ENCODE results near the gene ZSCAN9. TPM values are rescaled to one million over a fixed set of nuclear protein-coding genes. Genes with fewer than 3 reads are reported as not detected.

Gene ZSCAN9
- total and polyA plus RNA-seq, 9 of the 15 experiments (the other 6 are each of a cell fraction or from before 2014, with no cell fraction given), result 18.8 to 48.9 (median 28.7) TPM

DNA sequence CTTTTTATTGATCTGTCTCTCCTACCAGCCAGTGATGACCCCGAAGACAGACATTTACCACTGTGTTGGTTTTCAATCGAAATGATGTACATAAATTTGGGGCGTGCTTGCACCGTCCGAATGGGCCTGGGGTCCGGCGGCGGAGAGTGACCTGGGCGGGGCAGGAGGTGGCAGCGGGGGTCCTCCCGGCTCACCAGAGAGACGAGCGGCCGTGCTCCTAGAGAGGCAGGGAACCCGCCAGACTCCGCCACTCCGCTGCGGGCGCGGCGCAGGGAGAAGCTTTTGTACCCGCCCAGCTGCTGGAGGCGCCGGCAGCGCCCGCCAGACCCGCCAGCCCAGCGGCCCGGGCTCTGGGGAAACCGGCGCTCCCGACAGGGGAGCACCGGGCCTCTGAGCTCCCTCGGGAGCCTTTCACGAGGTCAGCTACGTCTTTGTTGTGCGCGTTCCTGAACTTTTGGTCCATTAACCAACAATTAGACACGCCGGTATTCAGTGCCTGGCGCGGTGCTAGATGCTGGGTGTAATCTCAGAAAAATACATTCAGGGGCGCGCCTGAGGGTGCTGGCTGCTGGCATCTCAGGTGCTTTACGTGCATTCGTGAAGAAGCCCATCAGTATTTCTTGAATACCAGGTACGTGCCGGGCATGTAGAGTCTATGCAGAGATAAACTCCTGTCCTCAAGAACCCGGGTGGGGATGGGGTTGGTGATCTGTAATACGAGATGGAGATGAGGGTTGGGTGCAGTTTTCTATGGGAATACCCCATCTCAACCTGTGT, 56.4 kb downstream of the ZSCAN9 start, which contains the start of gene PGBD1 (continued):
- TF ChIP-seq ZBTB7A (IDR thresholded peaks at IDR 0.05; ENCODE audit: borderline replicate concordance, control insufficient read depth, low read depth, low read length), result peak; percentile 93
- TF ChIP-seq, protein P1, sequence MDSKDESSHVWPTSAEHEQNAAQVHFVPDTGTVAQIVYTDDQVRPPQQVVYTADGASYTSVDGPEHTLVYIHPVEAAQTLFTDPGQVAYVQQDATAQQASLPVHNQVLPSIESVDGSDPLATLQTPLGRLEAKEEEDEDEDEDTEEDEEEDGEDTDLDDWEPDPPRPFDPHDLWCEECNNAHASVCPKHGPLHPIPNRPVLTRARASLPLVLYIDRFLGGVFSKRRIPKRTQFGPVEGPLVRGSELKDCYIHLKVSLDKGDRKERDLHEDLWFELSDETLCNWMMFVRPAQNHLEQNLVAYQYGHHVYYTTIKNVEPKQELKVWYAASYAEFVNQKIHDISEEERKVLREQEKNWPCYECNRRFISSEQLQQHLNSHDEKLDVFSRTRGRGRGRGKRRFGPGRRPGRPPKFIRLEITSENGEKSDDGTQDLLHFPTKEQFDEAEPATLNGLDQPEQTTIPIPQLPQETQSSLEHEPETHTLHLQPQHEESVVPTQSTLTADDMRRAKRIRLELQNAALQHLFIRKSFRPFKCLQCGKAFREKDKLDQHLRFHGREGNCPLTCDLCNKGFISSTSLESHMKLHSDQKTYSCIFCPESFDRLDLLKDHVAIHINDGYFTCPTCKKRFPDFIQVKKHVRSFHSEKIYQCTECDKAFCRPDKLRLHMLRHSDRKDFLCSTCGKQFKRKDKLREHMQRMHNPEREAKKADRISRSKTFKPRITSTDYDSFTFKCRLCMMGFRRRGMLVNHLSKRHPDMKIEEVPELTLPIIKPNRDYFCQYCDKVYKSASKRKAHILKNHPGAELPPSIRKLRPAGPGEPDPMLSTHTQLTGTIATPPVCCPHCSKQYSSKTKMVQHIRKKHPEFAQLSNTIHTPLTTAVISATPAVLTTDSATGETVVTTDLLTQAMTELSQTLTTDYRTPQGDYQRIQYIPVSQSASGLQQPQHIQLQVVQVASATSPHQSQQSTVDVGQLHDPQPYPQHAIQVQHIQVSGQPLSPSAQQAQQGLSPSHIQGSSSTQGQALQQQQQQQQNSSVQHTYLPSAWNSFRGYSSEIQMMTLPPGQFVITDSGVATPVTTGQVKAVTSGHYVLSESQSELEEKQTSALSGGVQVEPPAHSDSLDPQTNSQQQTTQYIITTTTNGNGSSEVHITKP (IDR thresholded peaks at IDR 0.05; ENCODE audit: partially characterized antibody), result peak; percentile 39
- TF ChIP-seq NR1H2 (CRISPR knock-in tag; IDR thresholded peaks at IDR 0.05), result no peak
- TF ChIP-seq, protein P2, sequence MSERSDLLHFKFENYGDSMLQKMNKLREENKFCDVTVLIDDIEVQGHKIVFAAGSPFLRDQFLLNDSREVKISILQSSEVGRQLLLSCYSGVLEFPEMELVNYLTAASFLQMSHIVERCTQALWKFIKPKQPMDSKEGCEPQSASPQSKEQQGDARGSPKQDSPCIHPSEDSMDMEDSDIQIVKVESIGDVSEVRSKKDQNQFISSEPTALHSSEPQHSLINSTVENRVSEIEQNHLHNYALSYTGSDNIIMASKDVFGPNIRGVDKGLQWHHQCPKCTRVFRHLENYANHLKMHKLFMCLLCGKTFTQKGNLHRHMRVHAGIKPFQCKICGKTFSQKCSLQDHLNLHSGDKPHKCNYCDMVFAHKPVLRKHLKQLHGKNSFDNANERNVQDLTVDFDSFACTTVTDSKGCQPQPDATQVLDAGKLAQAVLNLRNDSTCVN (CRISPR knock-in tag; IDR thresholded peaks at IDR 0.05), result no peak
- peak in 1 of 2 experiments; percentile 50; a peak in 1 of 4 replicates for TF ChIP-seq HDAC1 (IDR thresholded peaks at IDR 0.05)
- TF ChIP-seq DIDO1 (tag; IDR thresholded peaks at IDR 0.05; ENCODE audit: low read depth), result 0 out of 2 replicates have a peak, but pooled peaks have one; percentile 25
- no peak for TF ChIP-seq CCAR2 (IDR thresholded peaks at IDR 0.05; ENCODE audit: low read depth, low read length)
- peak; percentile 79 for TF ChIP-seq GABPB1 (CRISPR knock-in tag; IDR thresholded peaks at IDR 0.05)
- TF ChIP-seq MYNN (IDR thresholded peaks at IDR 0.05), result 0 out of 2 replicates have a peak, but pooled peaks have one; percentile 45
- TF ChIP-seq MYNN (CRISPR knock-in tag; IDR thresholded peaks at IDR 0.05), result no peak

All from K562 (cell line).